ENCODE results near the gene NAT8L.

The NAT8L gene

DNA sequence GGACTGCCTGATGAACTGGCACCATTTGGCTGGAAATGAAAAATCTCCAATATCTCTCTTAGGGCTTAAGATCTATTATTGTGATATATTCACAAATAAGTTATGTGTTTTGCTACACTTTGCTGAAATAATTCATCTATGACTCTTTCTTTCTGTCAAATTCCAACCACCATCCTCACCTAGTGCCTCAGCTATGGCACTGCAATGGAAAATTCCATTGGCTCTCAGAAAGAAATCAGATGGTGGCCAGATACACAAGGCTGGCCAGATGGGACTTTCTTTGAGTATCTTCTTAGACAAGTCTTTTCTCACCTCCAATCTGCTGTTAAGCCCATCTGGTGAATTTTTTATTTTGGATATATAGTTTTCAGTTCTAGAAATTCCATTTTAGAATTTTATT is 28.0 kb downstream of the NAT8L start:
- H3K4me1 Mint-ChIP-seq: no peaks in the 10 kb centered on the region
- ATAC-seq (replicated peaks; ENCODE audit: extremely low read depth, poor library complexity, severe bottlenecking): no peak
- no peak overlapping the region for H3K4me3 Mint-ChIP-seq
- DNase-seq (ENCODE audit: low spot score in 2 of 2): no peak
- H3K27me3 Mint-ChIP-seq: no peaks in the 10 kb centered on the region
- H3K27ac Mint-ChIP-seq (ENCODE audit: low read depth): no peak overlapping the region
- no peaks in the 10 kb centered on the region for H3K36me3 Mint-ChIP-seq (ENCODE audit: insufficient read depth)
- no peaks in the 10 kb centered on the region for H3K9me3 Mint-ChIP-seq

GRCh38 chr4:2089222-2089621 is 30.1 kb downstream of the NAT8L start:
- H3K4me3 Mint-ChIP-seq: no peak overlapping the region
- H3K27me3 Mint-ChIP-seq: peaks cover 8% of the 10 kb centered on the region
- no peak overlapping the region for H3K27ac Mint-ChIP-seq (ENCODE audit: low read depth)
- DNase-seq (ENCODE audit: low spot score in 2 of 2) (no peak), ATAC-seq (replicated peaks; ENCODE audit: extremely low read depth, poor library complexity, severe bottlenecking) (no peak)
- no peaks in the 10 kb centered on the region for H3K4me1 Mint-ChIP-seq
- H3K36me3 Mint-ChIP-seq (ENCODE audit: insufficient read depth): no peaks in the 10 kb centered on the region
- no peaks in the 10 kb centered on the region for H3K9me3 Mint-ChIP-seq

DNA sequence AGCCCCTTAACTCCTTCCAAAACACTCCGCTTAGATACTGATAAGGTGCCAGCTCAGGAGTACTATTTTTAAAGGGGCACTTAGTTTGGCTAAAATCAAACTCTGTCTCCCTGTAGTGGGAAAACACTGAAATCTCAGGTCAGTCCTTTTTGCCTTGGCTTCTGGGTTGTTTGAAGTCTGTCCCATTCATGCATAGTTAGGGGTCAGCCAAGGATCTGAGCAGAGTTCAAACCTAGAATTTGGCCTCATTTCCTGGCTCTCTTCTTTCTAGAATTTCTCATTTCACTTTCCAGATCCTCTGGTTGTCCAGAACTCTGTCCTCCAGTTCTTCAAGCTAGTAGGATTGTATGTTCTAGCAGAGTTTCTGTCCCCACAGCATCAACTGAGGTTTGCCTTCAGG is 31.5 kb downstream of the NAT8L start:
- peaks cover 8% of the 10 kb centered on the region for H3K27me3 Mint-ChIP-seq
- H3K27ac Mint-ChIP-seq (ENCODE audit: low read depth): no peak overlapping the region
- H3K9me3 Mint-ChIP-seq: no peaks in the 10 kb centered on the region
- ATAC-seq (replicated peaks; ENCODE audit: extremely low read depth, poor library complexity, severe bottlenecking): no peak
- no peaks in the 10 kb centered on the region for H3K36me3 Mint-ChIP-seq (ENCODE audit: insufficient read depth)
- H3K4me1 Mint-ChIP-seq: no peaks in the 10 kb centered on the region
- no peak for DNase-seq (ENCODE audit: low spot score in 2 of 2)
- H3K4me3 Mint-ChIP-seq: no peak overlapping the region

DNA sequence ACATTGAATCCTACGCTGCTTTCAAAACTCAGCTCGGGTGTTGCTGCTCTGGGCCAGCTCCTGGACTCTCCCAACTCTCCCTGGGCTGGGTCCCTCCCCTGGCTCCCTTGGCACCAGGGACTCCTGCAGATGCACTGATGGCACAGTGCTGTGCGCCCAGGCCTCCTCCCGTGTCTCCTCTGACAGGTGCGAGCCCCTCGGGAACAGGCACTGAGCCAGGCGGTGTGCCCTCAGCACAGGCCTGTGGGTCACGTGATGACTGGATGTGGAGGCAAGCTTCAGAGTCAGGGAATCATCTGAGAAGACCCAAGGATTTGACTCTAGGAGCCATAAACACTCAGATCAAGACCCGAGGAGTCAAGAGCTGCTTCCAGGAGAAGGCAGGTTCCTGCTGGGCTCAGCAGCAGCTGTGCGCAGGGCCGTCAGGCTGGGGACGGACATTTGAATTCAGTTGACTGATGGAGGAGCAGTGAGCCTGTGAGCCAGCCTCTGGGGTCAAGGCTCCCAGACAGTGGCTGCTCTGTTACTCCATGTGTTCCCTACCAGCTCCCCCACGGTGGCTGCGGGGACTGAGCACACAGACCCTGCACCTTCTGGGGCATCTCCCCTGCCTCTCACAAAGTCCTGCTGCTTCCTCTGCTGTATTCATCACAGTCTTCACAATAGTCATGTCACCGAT is 33.0 kb downstream of the NAT8L start:
- no peak overlapping the region for H3K4me3 Mint-ChIP-seq
- H3K4me1 Mint-ChIP-seq: no peaks in the 10 kb centered on the region
- H3K27ac Mint-ChIP-seq (ENCODE audit: low read depth): no peak overlapping the region
- no peaks in the 10 kb centered on the region for H3K36me3 Mint-ChIP-seq (ENCODE audit: insufficient read depth)
- DNase-seq (ENCODE audit: low spot score in 2 of 2) (no peak), ATAC-seq (replicated peaks; ENCODE audit: extremely low read depth, poor library complexity, severe bottlenecking) (no peak)
- peaks cover 8% of the 10 kb centered on the region for H3K27me3 Mint-ChIP-seq
- peaks cover 8% of the 10 kb centered on the region for H3K9me3 Mint-ChIP-seq

DNA sequence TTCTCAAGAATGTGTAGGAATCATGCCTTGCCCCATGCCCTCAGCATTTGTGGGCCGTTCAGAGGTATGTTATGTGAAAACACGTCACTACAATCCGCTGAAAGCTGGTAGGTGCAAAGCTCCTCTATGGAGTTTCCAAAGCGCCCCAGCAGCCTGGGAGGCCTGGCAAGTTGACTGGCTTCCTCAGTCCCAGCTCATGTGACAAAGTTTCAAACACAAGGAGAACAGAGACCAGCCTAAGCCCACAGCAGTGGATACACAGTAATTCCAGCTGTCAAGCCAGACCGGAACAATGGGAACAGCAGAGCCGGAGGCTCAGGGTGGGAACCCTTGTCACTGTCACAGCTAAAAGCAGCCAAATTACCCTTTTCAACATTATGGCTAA is 33.5 kb downstream of the NAT8L start:
- peaks cover 8% of the 10 kb centered on the region for H3K27me3 Mint-ChIP-seq
- no peak for ATAC-seq (replicated peaks; ENCODE audit: extremely low read depth, poor library complexity, severe bottlenecking)
- peaks cover 8% of the 10 kb centered on the region for H3K9me3 Mint-ChIP-seq
- H3K27ac Mint-ChIP-seq (ENCODE audit: low read depth): no peak overlapping the region
- H3K36me3 Mint-ChIP-seq (ENCODE audit: insufficient read depth): no peaks in the 10 kb centered on the region
- no peaks in the 10 kb centered on the region for H3K4me1 Mint-ChIP-seq
- no peak for DNase-seq (ENCODE audit: low spot score in 2 of 2)
- H3K4me3 Mint-ChIP-seq: no peak overlapping the region

DNA sequence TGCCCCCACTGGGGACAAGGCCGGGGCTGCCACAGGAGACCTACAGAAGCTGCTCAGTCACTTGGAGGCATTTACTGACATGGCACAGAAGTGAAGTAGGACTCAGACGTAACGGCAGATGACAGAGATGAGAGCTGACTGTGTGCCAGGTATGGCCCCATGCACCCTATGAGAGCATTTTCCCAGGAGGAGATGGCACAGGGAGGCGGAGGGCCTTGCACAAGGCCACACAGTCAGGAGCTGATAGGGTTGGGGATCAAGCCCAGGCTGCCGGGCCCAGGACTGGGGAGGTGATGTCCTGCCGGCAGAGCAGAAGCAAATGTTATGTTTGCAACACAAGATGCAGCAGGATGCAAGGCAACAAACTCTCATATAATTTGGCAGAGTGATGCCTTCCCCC is 34.1 kb downstream of the NAT8L start:
- DNase-seq (ENCODE audit: low spot score in 2 of 2) (no peak), ATAC-seq (replicated peaks; ENCODE audit: extremely low read depth, poor library complexity, severe bottlenecking) (no peak)
- no peaks in the 10 kb centered on the region for H3K36me3 Mint-ChIP-seq (ENCODE audit: insufficient read depth)
- peaks cover 8% of the 10 kb centered on the region for H3K27me3 Mint-ChIP-seq
- H3K4me1 Mint-ChIP-seq: no peaks in the 10 kb centered on the region
- no peak overlapping the region for H3K27ac Mint-ChIP-seq (ENCODE audit: low read depth)
- no peak overlapping the region for H3K4me3 Mint-ChIP-seq
- H3K9me3 Mint-ChIP-seq: peaks cover 8% of the 10 kb centered on the region

- H3K27ac Mint-ChIP-seq (ENCODE audit: low read depth): no peak overlapping the region
- H3K4me3 Mint-ChIP-seq: no peak overlapping the region
- peaks cover 8% of the 10 kb centered on the region for H3K27me3 Mint-ChIP-seq
Measured at GRCh38 chr4:2094545-2094944, 35.4 kb downstream of the NAT8L start.

GRCh38 chr4:2095236-2096072 is 36.3 kb downstream of the NAT8L start:
- Mint-ChIP-seq H3K27me3 (peaks cover 8% of the 10 kb centered on the region), H3K27ac (ENCODE audit: low read depth) (no peak overlapping the region), H3K36me3 (ENCODE audit: insufficient read depth) (no peaks in the 10 kb centered on the region), H3K9me3 (peaks cover 8% of the 10 kb centered on the region), H3K4me3 (no peak overlapping the region), H3K4me1 (no peaks in the 10 kb centered on the region)
- DNase-seq (ENCODE audit: low spot score in 2 of 2): no peak
- no peak for ATAC-seq (replicated peaks; ENCODE audit: extremely low read depth, poor library complexity, severe bottlenecking)

More at GRCh38 chr4:2094545-2094944, 35.4 kb downstream of the NAT8L start:
- Mint-ChIP-seq H3K9me3 (peaks cover 8% of the 10 kb centered on the region), H3K4me1 (no peaks in the 10 kb centered on the region), H3K36me3 (ENCODE audit: insufficient read depth) (no peaks in the 10 kb centered on the region)
- no peak for DNase-seq (ENCODE audit: low spot score in 2 of 2)
- no peak for ATAC-seq (replicated peaks; ENCODE audit: extremely low read depth, poor library complexity, severe bottlenecking)

GRCh38 chr4:2096073-2096609 is 37.0 kb downstream of the NAT8L start:
- ATAC-seq (replicated peaks; ENCODE audit: extremely low read depth, poor library complexity, severe bottlenecking): no peak
- H3K27ac Mint-ChIP-seq (ENCODE audit: low read depth): no peak overlapping the region
- H3K9me3 Mint-ChIP-seq: peaks cover 8% of the 10 kb centered on the region
- H3K4me3 Mint-ChIP-seq: no peak overlapping the region
- no peaks in the 10 kb centered on the region for H3K4me1 Mint-ChIP-seq
- H3K36me3 Mint-ChIP-seq (ENCODE audit: insufficient read depth): no peaks in the 10 kb centered on the region
- no peak for DNase-seq (ENCODE audit: low spot score in 2 of 2)
- peaks cover 8% of the 10 kb centered on the region for H3K27me3 Mint-ChIP-seq

GRCh38 chr4:2101346-2102044 is 42.4 kb downstream of the NAT8L start:
- no peak overlapping the region for H3K27ac Mint-ChIP-seq (ENCODE audit: low read depth)
- ATAC-seq (replicated peaks; ENCODE audit: extremely low read depth, poor library complexity, severe bottlenecking) (no peak), DNase-seq (ENCODE audit: low spot score in 2 of 2) (no peak)
- no peaks in the 10 kb centered on the region for H3K27me3 Mint-ChIP-seq
- H3K36me3 Mint-ChIP-seq (ENCODE audit: insufficient read depth): no peaks in the 10 kb centered on the region
- peaks cover 15% of the 10 kb centered on the region for H3K9me3 Mint-ChIP-seq
- H3K4me3 Mint-ChIP-seq: no peak overlapping the region
- H3K4me1 Mint-ChIP-seq: no peaks in the 10 kb centered on the region

GRCh38 chr4:2102045-2102883 is 43.1 kb downstream of the NAT8L start:
- H3K27me3 Mint-ChIP-seq: no peaks in the 10 kb centered on the region
- H3K4me1 Mint-ChIP-seq: no peaks in the 10 kb centered on the region
- no peak overlapping the region for H3K27ac Mint-ChIP-seq (ENCODE audit: low read depth)

More at GRCh38 chr4:2102045-2102883, 43.1 kb downstream of the NAT8L start:
- Mint-ChIP-seq H3K9me3 (peaks cover 10% of the 10 kb centered on the region), H3K4me3 (no peak overlapping the region), H3K36me3 (ENCODE audit: insufficient read depth) (no peaks in the 10 kb centered on the region)
- no peak for DNase-seq (ENCODE audit: low spot score in 2 of 2)
- no peak for ATAC-seq (replicated peaks; ENCODE audit: extremely low read depth, poor library complexity, severe bottlenecking)
